HEK293 (cell line): ENCODE measurements around the gene FOXM1.
A peak's percentile ranks its signal among the peaks of the same experiment; 100 is the strongest.

Experiments
- ELK4 ChIP-seq: IDR thresholded peaks from 2 replicates; pipeline ENCODE4 v1.6.1; 2011; ENCODE audit warnings: mild to moderate bottlenecking, low read depth, low read length, borderline replicate concordance
- GFI1B ChIP-seq: fragments of 450-650 bp; formaldehyde crosslinking; IDR thresholded peaks from 2 replicates; pipeline ENCODE4 v1.5.1; 2016; ENCODE audit warnings: missing biosample characterization, missing genetic modification characterization
- GLIS1 ChIP-seq: fragments of 450-650 bp; formaldehyde crosslinking; IDR thresholded peaks from 2 replicates; pipeline ENCODE4 v1.5.1; 2016; ENCODE audit warnings: missing biosample characterization, missing genetic modification characterization
- IKZF3 ChIP-seq: fragments of 450-650 bp; IDR thresholded peaks from 2 replicates; pipeline ENCODE4 v1.5.0; 2018; ENCODE audit warnings: missing biosample characterization, mild to moderate bottlenecking, missing genetic modification characterization, moderate library complexity
- INSM2 ChIP-seq: fragments of 450-650 bp; formaldehyde crosslinking; IDR thresholded peaks from 2 replicates; pipeline ENCODE4 v1.5.1; 2016; ENCODE audit warnings: missing biosample characterization, missing genetic modification characterization
- KLF10 ChIP-seq: fragments of 450-650 bp; IDR thresholded peaks from 2 replicates; pipeline ENCODE4 v1.5.1; 2018; ENCODE audit warnings: missing biosample characterization, mild to moderate bottlenecking, missing genetic modification characterization
- KLF9 ChIP-seq: fragments of 450-650 bp; formaldehyde crosslinking; IDR thresholded peaks from 2 replicates; pipeline ENCODE4 v1.5.1; 2016; ENCODE audit warnings: missing biosample characterization, missing genetic modification characterization, low read depth
- MYNN ChIP-seq: fragments of 450-650 bp; formaldehyde crosslinking; IDR thresholded peaks from 2 replicates; pipeline ENCODE4 v1.5.1; 2016; ENCODE audit warnings: missing biosample characterization, missing genetic modification characterization, borderline replicate concordance
- PRDM1 ChIP-seq: fragments of 450-650 bp; formaldehyde crosslinking; IDR thresholded peaks from 2 replicates; pipeline ENCODE4; 2016; ENCODE audit warnings: missing biosample characterization, missing genetic modification characterization
- PRDM2 ChIP-seq: fragments of 450-650 bp; formaldehyde crosslinking; IDR thresholded peaks from 2 replicates; pipeline ENCODE4 v1.5.1; 2016; ENCODE audit warnings: missing biosample characterization, missing genetic modification characterization, borderline replicate concordance
- REPIN1 ChIP-seq: fragments of 450-650 bp; formaldehyde crosslinking; IDR thresholded peaks from 2 replicates; pipeline ENCODE4 v1.5.1; 2017; ENCODE audit warnings: missing biosample characterization, missing genetic modification characterization, low read depth
- SP3 ChIP-seq: fragments of 450-650 bp; formaldehyde crosslinking; IDR thresholded peaks from 2 replicates; pipeline ENCODE4 v1.5.1; 2016; ENCODE audit warnings: missing biosample characterization, missing genetic modification characterization
- ZNF132 ChIP-seq: fragments of 450-650 bp; formaldehyde crosslinking; IDR thresholded peaks from 2 replicates; pipeline ENCODE4 v1.5.1; 2017; ENCODE audit warnings: missing biosample characterization, missing genetic modification characterization, borderline replicate concordance
- ZNF148 ChIP-seq: fragments of 450-650 bp; formaldehyde crosslinking; IDR thresholded peaks from 2 replicates; pipeline ENCODE4 v1.5.0; 2017; ENCODE audit warnings: missing biosample characterization, missing genetic modification characterization, borderline replicate concordance
- ZNF155 ChIP-seq: fragments of 450-650 bp; formaldehyde crosslinking; IDR thresholded peaks from 2 replicates; pipeline ENCODE4 v1.5.1; 2016; ENCODE audit warnings: missing biosample characterization, missing genetic modification characterization
- ZNF157 ChIP-seq: fragments of 450-650 bp; formaldehyde crosslinking; IDR thresholded peaks from 2 replicates; pipeline ENCODE4 v1.5.1; 2016; ENCODE audit warnings: missing biosample characterization, missing genetic modification characterization
- ZNF274 ChIP-seq, 2 experiments: fragments of 200-500 bp in 1 of 2; fragments of 450-650 bp in 1 of 2; sonication (Bioruptor generic) in 1 of 2; formaldehyde crosslinking in 1 of 2; IDR thresholded peaks; 2 replicates each; pipeline versions ENCODE4 v1.5.1 to v1.6.1; 2014 to 2016; ENCODE audit warnings: borderline replicate concordance in 1 of 2, inconsistent platforms in 1 of 2, low read length in 1 of 2, missing biosample characterization in 1 of 2, missing genetic modification characterization in 1 of 2
- ZNF292 ChIP-seq: fragments of 450-650 bp; formaldehyde crosslinking; IDR thresholded peaks from 2 replicates; pipeline ENCODE4 v1.5.1; 2016; ENCODE audit warnings: low read depth, missing biosample characterization, missing genetic modification characterization, borderline replicate concordance
- ZNF324 ChIP-seq: fragments of 450-650 bp; formaldehyde crosslinking; IDR thresholded peaks from 2 replicates; pipeline ENCODE4 v1.5.1; 2016; ENCODE audit warnings: missing biosample characterization, missing genetic modification characterization
- ZNF354C ChIP-seq: fragments of 450-650 bp; formaldehyde crosslinking; IDR thresholded peaks from 2 replicates; pipeline ENCODE4 v1.5.1; 2016; ENCODE audit warnings: missing biosample characterization, missing genetic modification characterization, low read depth, borderline replicate concordance
- ZNF426 ChIP-seq: fragments of 450-650 bp; formaldehyde crosslinking; IDR thresholded peaks from 2 replicates; pipeline ENCODE4 v1.5.1; 2017; ENCODE audit warnings: missing biosample characterization, missing genetic modification characterization, mild to moderate bottlenecking, inconsistent platforms, moderate library complexity
- ZNF449 ChIP-seq: fragments of 450-650 bp; formaldehyde crosslinking; IDR thresholded peaks from 2 replicates; pipeline ENCODE4 v1.5.1; 2017; ENCODE audit warnings: missing biosample characterization, mild to moderate bottlenecking, missing genetic modification characterization, moderate library complexity
- ZNF558 ChIP-seq: fragments of 450-650 bp; formaldehyde crosslinking; IDR thresholded peaks from 2 replicates; pipeline ENCODE4 v1.5.1; 2016; ENCODE audit warnings: missing biosample characterization, missing genetic modification characterization
- ZNF747 ChIP-seq: fragments of 450-650 bp; formaldehyde crosslinking; IDR thresholded peaks from 2 replicates; pipeline ENCODE4 v1.5.1; 2016; ENCODE audit warnings: missing biosample characterization, missing genetic modification characterization
- ZNF837 ChIP-seq: fragments of 450-650 bp; formaldehyde crosslinking; IDR thresholded peaks from 2 replicates; pipeline ENCODE4 v1.5.1; 2016; ENCODE audit warnings: missing biosample characterization, missing genetic modification characterization
- ZXDB ChIP-seq: fragments of 450-650 bp; formaldehyde crosslinking; IDR thresholded peaks from 2 replicates; pipeline ENCODE4 v1.5.1; 2016; ENCODE audit warnings: missing biosample characterization, missing genetic modification characterization

Gene FOXM1

GRCh38 chr12:2891240-2892053 lies 14.5 kb upstream of the FOXM1 start (continued):
- TF ChIP-seq ZNF148 (tag by site-specific recombination), result no peak
- no peak for TF ChIP-seq GLIS1
- TF ChIP-seq ZNF747 (tag by site-specific recombination), result no peak
- TF ChIP-seq ZNF274 (IDR thresholded peaks at IDR 0.05; ENCODE audit: low read length), result no peak
- TF ChIP-seq ZNF274 (tag by site-specific recombination; IDR thresholded peaks at IDR 0.05; ENCODE audit: borderline replicate concordance), result no peak
- 0 out of 2 replicates have a peak, but pooled peaks have one; percentile 38 for TF ChIP-seq KLF10
- TF ChIP-seq INSM2 (tag by site-specific recombination), result no peak
- TF ChIP-seq IKZF3 (tag by site-specific recombination), result 0 out of 2 replicates have a peak, but pooled peaks have one; percentile 57
- peak; percentile 45 for TF ChIP-seq KLF9 (tag by site-specific recombination)
- no peak for TF ChIP-seq MYNN
- 0 out of 2 replicates have a peak, but pooled peaks have one; percentile 57 for TF ChIP-seq PRDM1
- no peak for TF ChIP-seq ZNF324 (tag by site-specific recombination)
- TF ChIP-seq ZNF132, result no peak
- no peak for TF ChIP-seq ELK4
- no peak for TF ChIP-seq PRDM2 (tag by site-specific recombination)
- no peak for TF ChIP-seq ZNF292 (tag by site-specific recombination)
- TF ChIP-seq ZNF449 (tag by site-specific recombination), result no peak
- TF ChIP-seq SP3 (tag by site-specific recombination), result no peak
- no peak for TF ChIP-seq ZXDB (tag by site-specific recombination)
- no peak for TF ChIP-seq REPIN1
- no peak for TF ChIP-seq ZNF558 (tag by site-specific recombination)
- TF ChIP-seq ZNF354C (tag by site-specific recombination), result no peak
- no peak for TF ChIP-seq ZNF157 (tag by site-specific recombination)
- no peak for TF ChIP-seq ZNF426 (tag by site-specific recombination)
- no peak for TF ChIP-seq ZNF155 (tag by site-specific recombination)
- TF ChIP-seq ZNF837 (tag by site-specific recombination), result no peak
- TF ChIP-seq GFI1B, result peak; percentile 78
